ENCODE data around the gene NYAP2.

Gene NYAP2

GRCh38 chr2:225690153-225690552, 290.6 kb downstream of the NYAP2 start:
- in situ Hi-C loops (cut with HindIII; ENCODE audit: low pct_unique_long_range_greater_than_20kb, low sequenced_read_pairs), result no loop called here
- no peak for TF ChIP-seq JUND (IDR thresholded peaks at IDR 0.05; ENCODE audit: low read depth)
- DNase-seq (ENCODE audit: low read depth in 1 of 2, low spot score in 1 of 2), result no peak

DNA sequence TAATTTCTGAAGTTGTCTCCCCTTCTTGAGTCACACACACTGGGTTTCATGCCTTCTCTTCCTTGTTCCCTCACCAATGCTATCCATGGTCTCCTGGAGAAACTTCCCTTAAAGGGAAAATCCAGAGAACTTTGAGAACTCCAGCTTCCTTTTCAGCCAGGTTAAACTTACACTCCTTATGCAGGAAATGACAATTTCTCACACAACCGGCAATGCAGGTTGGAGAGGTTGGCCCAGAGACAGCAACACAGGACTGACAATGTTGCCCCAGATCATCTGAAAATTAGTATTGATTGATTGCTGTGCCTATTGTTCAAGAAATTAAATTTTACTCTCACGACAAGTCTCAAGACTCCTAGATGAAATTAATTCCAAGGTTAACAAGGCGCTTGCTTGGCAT, 292.2 kb downstream of the NYAP2 start:
- TF ChIP-seq JUND (IDR thresholded peaks at IDR 0.05; ENCODE audit: low read depth), result no peak
- peak in 1 of 2 experiments; percentile 51 for DNase-seq (ENCODE audit: low read depth in 1 of 2, low spot score in 1 of 2)
- in situ Hi-C loops (cut with HindIII; ENCODE audit: low pct_unique_long_range_greater_than_20kb, low sequenced_read_pairs), result no loop called here

DNA sequence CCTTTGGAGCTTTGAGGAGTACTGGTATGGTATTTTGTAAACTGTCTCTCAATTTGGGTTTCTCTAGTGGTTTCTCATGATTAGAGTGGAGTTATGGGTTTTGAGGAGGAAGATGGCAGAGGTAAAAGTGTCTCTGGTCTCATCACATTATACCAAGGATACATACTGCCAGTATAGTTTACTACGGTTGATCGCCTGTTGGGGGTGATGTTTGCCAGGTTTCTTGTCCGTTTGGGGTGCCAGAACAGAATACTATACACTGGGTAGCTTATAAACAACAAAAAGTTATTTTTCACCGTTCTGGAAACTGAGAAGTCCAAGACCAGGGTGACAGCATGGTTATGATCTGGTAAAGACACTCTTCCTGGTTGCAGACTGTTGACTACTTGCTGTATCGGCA, 293.7 kb downstream of the NYAP2 start:
- TF ChIP-seq JUND (IDR thresholded peaks at IDR 0.05; ENCODE audit: low read depth), result no peak
- no peak for DNase-seq (ENCODE audit: low read depth in 1 of 2, low spot score in 1 of 2)
- in situ Hi-C loops (cut with HindIII; ENCODE audit: low pct_unique_long_range_greater_than_20kb, low sequenced_read_pairs), result no loop called here

DNA sequence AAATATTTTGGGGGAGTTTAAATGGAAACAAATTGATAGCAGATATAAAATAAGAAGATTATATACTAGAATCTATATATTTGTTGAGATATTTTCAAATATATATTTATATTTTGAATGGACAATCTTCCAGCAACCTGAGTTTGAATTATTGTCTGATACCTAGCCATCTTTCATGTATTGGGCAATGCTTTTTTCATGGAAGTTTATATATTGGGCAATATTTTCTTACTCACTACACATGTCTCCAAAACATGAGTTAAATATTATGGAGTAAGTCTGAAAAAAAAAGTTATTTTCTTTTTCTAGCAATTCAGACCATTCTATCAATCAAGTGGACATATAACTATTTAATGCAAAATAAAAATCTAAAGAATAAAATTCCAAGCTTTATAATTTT, 295.2 kb downstream of the NYAP2 start:
- in situ Hi-C loops (cut with HindIII; ENCODE audit: low pct_unique_long_range_greater_than_20kb, low sequenced_read_pairs), result no loop called here
- no peak for DNase-seq (ENCODE audit: low read depth in 1 of 2, low spot score in 1 of 2)
- no peak for TF ChIP-seq JUND (IDR thresholded peaks at IDR 0.05; ENCODE audit: low read depth)

DNA sequence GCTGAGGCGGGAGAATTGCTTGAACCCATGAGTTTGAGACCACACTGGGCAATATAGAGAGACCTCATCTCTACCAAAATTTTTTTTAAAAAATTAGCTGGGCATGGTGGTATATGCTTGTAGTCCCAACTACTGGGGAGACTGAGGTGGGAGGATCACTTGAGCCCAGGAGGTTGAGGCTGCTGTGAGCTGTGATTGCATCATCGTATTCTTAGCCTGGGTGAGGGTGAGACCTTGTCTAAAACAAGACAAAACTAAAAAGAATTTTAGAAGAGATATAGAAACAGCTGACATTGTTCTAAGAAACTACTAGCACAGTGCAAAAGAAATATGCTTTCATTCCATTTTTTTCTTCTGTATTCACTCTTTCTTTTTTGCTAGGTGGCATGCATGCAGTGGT, 298.4 kb downstream of the NYAP2 start:
- no peak for TF ChIP-seq JUND (IDR thresholded peaks at IDR 0.05; ENCODE audit: low read depth)
- DNase-seq (ENCODE audit: low read depth in 1 of 2, low spot score in 1 of 2), result no peak
- in situ Hi-C loops (cut with HindIII; ENCODE audit: low pct_unique_long_range_greater_than_20kb, low sequenced_read_pairs), result no loop called here

Data from T47D (cell line).